OCI-LY7 (cell line): ENCODE measurements around the gene TMEM238L.

Experiments
- EZH2phosphoT487 ChIP-seq: fragments of 200-600 bp; sonication (generic); IDR thresholded peaks from 2 replicates; pipeline ENCODE4 v1.6.1; 2018; ENCODE audit warnings: low read depth, borderline replicate concordance, mild to moderate bottlenecking, mixed run types, antibody characterized with exemption, low read length, moderate library complexity, mixed read lengths
- TF ChIP-seq, protein P1 (sequence below): fragments of 200-600 bp; sonication (generic); conservative IDR thresholded peaks from 2 replicates; pipeline ENCODE4 v1.5.1; 2014; ENCODE audit warnings: mild to moderate bottlenecking, antibody characterized with exemption, low read length, moderate library complexity, mixed read lengths

DNA sequence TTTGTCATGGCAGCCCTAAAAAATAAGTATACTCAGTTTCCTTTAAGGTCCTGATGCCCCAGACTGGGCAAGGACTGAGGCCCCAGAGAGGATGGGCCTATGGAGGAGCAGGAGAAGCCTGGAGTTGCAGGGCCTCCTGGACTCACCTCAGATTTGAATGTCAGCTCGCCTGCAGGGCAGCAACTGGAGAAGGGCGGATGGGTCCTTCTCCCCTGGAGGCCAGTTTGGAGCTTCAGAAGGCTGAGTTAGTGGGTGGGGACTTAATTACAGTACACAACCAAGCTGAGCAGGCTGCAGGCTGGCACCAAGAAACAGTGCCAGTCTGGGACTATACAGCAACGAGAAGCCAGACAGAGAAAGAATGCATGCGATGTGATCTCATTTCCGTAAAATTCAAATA, 27.8 kb upstream of the TMEM238L start:
- TF ChIP-seq, protein P1, sequence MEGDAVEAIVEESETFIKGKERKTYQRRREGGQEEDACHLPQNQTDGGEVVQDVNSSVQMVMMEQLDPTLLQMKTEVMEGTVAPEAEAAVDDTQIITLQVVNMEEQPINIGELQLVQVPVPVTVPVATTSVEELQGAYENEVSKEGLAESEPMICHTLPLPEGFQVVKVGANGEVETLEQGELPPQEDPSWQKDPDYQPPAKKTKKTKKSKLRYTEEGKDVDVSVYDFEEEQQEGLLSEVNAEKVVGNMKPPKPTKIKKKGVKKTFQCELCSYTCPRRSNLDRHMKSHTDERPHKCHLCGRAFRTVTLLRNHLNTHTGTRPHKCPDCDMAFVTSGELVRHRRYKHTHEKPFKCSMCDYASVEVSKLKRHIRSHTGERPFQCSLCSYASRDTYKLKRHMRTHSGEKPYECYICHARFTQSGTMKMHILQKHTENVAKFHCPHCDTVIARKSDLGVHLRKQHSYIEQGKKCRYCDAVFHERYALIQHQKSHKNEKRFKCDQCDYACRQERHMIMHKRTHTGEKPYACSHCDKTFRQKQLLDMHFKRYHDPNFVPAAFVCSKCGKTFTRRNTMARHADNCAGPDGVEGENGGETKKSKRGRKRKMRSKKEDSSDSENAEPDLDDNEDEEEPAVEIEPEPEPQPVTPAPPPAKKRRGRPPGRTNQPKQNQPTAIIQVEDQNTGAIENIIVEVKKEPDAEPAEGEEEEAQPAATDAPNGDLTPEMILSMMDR: no peak
- no peak for TF ChIP-seq EZH2phosphoT487
